IPS-20b (cell line): Measurements from ENCODE around the gene TBC1D12.
"Not testable (repeated sequence)": the region's sequence is repeated elsewhere in the genome, so short reads cannot be mapped to it uniquely, and the experiment has no call there.

Source experiments
- H3K27ac ChIP-seq: one replicate; pipeline ENCODE4 v1.5.1; 2013; ENCODE audit warnings: low read length
- H3K27me3 ChIP-seq: 2 replicates; pipeline ENCODE4 v1.6.1; 2013; ENCODE audit warnings: mild to moderate bottlenecking, low read length, inconsistent platforms; ENCODE audit not compliant: insufficient read depth
- H3K36me3 ChIP-seq: 2 replicates; pipeline ENCODE4 v1.6.1; 2013; ENCODE audit warnings: low read depth, mild to moderate bottlenecking, inconsistent platforms, low read length, moderate library complexity; ENCODE audit not compliant: insufficient read depth
- H3K4me1 ChIP-seq: 2 replicates; pipeline ENCODE4 v1.6.1; 2013; ENCODE audit warnings: mild to moderate bottlenecking, control low read depth, inconsistent platforms, low read length, moderate library complexity; ENCODE audit not compliant: insufficient read depth
- H3K4me3 ChIP-seq: 2 replicates; pipeline ENCODE4 v1.5.1; 2013; ENCODE audit warnings: mild to moderate bottlenecking, low read length, inconsistent platforms
- H3K9ac ChIP-seq: 2 replicates; pipeline ENCODE4 v1.6.1; 2013; ENCODE audit warnings: low read depth, mild to moderate bottlenecking, inconsistent platforms, low read length, moderate library complexity
- H3K9me3 ChIP-seq: 2 replicates; pipeline ENCODE4 v1.6.1; 2013; ENCODE audit warnings: mild to moderate bottlenecking, low read depth, low read length, inconsistent platforms; ENCODE audit not compliant: insufficient read depth

TBC1D12 gene

DNA sequence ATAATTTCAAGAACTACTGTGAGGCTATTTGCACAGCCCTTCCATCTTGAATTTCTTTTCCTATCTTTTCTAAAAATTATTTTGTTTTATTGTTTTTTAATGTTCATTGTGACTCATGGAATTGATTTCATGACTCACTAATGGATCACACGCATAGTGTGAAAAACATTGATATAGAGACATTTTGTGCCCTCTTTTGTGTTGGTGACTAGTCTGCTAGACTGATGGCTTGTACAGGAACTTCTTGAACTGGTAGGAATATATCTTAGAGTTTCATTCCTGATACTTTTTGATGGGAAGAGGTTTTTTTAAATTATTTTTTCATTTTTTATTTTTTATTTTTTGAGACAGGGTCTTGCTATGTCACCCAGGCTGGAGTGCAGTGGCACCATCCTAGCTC, 27.0 kb upstream of the TBC1D12 start:
- Histone ChIP-seq H3K9me3 (no peaks in the 10 kb centered on the region), H3K27ac (no peak overlapping the region), H3K4me1 (no peaks in the 10 kb centered on the region), H3K27me3 (no peaks in the 10 kb centered on the region), H3K9ac (no peak overlapping the region), H3K36me3 (no peaks in the 10 kb centered on the region), H3K4me3 (no peak overlapping the region)

DNA sequence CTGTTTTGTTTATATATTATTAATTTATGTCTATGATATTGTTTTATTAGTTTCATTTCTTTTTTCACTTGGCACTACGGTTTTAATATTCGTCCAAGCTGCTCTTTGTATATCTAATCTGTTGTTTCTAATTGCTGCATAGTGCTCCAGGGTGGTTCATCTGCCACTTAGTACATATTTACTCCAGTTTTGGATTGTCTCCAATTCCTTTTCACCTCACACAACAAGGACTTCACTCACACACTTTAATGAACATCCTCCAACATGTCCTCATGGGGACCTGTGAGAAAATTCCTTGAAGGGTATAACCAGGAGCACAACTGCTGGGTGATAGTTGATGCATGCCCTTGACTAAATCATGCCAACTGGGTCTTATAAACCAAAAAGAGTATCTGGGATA, 25.5 kb upstream of the TBC1D12 start:
- no peaks in the 10 kb centered on the region for H3K36me3 ChIP-seq
- no peaks in the 10 kb centered on the region for H3K9me3 ChIP-seq
- no peaks in the 10 kb centered on the region for H3K4me1 ChIP-seq
- H3K9ac ChIP-seq = no peak overlapping the region
- no peaks in the 10 kb centered on the region for H3K27me3 ChIP-seq
- H3K27ac ChIP-seq = no peak overlapping the region
- H3K4me3 ChIP-seq = no peak overlapping the region

DNA sequence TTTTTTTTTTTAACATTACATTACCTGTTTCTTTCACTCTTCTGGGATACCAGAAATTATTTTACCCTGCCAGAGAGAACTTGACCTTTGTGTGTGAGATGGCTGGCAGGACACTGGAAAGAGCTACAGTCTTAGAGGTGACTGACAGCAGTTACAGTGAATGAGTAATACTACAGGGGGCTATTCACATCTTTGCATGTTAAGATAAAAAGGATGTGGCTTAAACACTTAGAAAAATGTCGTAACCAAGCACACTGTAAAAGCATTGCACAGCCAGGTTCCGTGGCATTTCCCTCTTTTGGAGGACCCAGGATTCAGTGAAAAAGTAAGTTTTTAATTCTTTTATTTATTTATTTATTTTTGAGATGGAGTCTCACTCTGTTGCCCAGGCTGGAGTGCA, 18.8 kb upstream of the TBC1D12 start:
- no peaks in the 10 kb centered on the region for H3K27me3 ChIP-seq
- no peak overlapping the region for H3K9ac ChIP-seq
- H3K27ac ChIP-seq = no peak overlapping the region
- no peak overlapping the region for H3K4me3 ChIP-seq
- H3K36me3 ChIP-seq = no peaks in the 10 kb centered on the region
- no peaks in the 10 kb centered on the region for H3K9me3 ChIP-seq
- H3K4me1 ChIP-seq = no peaks in the 10 kb centered on the region

DNA sequence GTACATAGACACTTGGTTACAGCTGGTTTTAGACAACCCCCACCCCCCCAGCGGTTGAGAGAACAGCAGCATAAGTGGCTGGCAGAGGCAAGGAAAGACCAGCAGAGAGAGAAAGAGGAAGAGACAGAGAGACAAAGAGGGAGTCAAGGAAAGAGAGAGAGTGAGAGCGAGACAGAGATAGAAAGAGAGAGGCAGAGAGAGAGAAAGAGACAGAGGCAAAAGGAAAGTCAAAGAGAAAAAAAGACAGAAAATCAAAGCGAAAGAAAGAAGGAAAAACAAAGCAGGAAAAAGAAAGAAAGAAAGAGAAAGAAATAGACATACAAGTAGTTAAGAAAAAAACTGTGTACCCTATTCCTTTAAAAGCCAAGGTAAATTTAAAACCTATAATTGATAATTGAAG, 16.6 kb upstream of the TBC1D12 start:
- H3K9ac ChIP-seq, H3K4me3 ChIP-seq, H3K36me3 ChIP-seq, H3K9me3 ChIP-seq, H3K27me3 ChIP-seq, H3K4me1 ChIP-seq, H3K27ac ChIP-seq: not testable (repeated sequence)

DNA sequence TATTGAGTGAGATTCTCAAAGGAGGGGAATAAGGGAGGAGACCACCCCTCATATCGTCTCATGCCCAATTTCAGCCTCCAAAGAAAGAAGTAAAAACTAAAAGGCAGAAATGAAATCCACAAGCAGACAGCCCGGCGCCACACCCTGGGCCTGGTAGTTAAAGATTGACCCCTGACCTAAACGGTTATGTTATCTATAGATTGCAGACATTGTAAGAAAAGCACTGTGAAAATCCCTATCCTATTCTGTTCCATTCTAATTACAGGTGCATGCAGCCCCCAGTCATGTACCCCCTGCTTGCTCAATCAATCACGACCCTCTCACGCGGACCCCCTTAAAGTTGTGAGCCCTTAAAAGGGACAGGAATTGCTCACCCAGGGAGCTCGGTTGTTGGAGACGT, 10.2 kb upstream of the TBC1D12 start:
- H3K27ac ChIP-seq, H3K4me3 ChIP-seq, H3K9ac ChIP-seq, H3K27me3 ChIP-seq, H3K9me3 ChIP-seq, H3K36me3 ChIP-seq, H3K4me1 ChIP-seq: not testable (repeated sequence)

DNA sequence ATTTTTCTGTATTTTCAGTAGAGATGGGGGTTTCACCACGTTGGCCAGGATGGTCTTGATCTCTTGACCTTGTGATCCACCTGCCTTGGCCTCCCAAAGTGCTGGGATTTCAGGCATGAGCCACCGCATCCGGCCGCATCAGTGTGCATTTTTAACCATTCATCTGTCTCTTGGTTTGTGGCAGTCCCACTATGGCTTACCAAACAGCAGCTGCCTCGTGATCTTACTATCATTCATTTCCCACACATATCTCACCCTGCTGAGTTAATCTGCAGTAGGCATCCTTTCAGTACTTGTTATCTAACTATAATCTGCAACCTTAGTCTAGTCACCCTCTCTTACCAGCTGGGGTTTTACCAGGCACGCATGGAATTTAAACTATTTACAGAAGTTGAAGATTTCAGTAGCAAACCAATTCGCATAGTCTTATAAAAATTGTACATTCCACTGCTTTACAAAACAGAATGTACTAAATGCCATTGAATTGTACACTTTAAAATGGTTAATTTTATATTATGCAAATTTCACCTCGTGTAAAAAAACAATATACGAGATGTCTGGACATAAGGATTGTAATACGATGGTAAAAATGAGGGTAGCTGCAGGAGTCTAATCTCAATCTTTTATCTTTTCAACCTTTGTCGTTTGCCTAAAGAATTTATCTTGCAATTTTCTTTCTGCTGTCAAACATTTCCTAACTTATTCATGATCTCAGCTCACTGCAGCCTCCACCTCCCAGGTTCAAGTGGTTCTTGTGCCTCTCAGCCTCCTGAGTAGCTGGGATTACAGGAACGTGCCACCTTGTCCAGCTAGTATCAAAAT, 4.6 kb upstream of the TBC1D12 start:
- no peak overlapping the region for H3K27ac ChIP-seq
- H3K4me1 ChIP-seq = no peaks in the 10 kb centered on the region

DNA sequence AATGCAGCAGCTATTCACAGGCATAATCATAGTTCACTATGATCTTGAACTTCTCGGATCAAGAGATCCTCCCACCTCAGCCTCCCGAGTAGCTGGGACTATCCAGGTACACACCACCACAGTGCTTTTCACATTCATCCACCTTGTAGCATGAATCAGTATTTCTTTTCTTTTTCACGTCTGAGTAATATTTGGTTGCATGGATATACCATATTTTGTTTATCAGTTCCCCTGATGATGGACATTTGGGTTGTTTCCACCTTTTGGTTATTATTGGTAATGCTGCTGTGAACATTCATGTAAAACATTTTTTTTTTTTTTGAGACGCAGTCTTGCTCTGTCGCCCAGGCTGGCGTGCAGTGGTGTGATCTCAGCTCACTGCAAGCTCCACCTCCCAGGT, 3.6 kb upstream of the TBC1D12 start:
- H3K27ac ChIP-seq = no peak overlapping the region
- no peak overlapping the region for H3K4me3 ChIP-seq
- H3K36me3 ChIP-seq = no peaks in the 10 kb centered on the region
- no peaks in the 10 kb centered on the region for H3K9me3 ChIP-seq
- H3K4me1 ChIP-seq = no peaks in the 10 kb centered on the region
- no peak overlapping the region for H3K9ac ChIP-seq
- peaks cover 13% of the 10 kb centered on the region for H3K27me3 ChIP-seq

More for the DNA sequence above, 4.6 kb upstream of the TBC1D12 start:
- H3K9ac ChIP-seq = no peak overlapping the region
- no peak overlapping the region for H3K4me3 ChIP-seq
- H3K9me3 ChIP-seq = no peaks in the 10 kb centered on the region
- H3K27me3 ChIP-seq = peaks cover 3% of the 10 kb centered on the region; the same call in 1 of the 2 replicates
- H3K36me3 ChIP-seq = no peaks in the 10 kb centered on the region

DNA sequence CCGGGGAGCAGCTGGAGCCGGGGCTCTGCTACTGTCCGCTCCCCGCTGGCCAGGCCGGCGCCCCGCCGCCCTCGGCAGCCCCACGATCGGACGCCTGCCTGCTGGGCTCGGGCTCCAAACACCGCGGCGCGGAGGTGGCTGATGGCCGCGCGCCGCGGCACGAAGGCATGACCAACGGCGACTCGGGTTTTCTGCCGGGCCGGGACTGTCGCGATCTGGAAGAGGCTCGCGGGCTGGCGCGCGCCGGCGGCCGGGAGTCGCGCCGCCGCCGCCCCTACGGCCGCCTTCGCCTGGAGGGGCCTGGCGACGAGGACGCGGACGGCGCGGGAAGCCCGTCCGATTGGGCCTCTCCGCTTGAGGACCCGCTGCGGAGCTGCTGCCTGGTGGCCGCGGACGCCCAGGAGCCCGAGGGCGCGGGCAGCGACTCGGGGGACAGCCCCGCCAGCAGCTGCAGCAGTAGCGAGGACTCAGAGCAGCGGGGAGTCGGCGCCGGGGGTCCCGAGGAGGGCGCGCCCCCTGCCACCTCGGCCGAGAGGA, 570 bp downstream of the TBC1D12 start:
- H3K9ac ChIP-seq = no peak overlapping the region
- H3K4me1 ChIP-seq = no peaks in the 10 kb centered on the region
- no peak overlapping the region for H3K27ac ChIP-seq
- H3K36me3 ChIP-seq = no peaks in the 10 kb centered on the region
- H3K9me3 ChIP-seq = no peaks in the 10 kb centered on the region
- H3K4me3 ChIP-seq = peak overlapping the region; percentile 76
- H3K27me3 ChIP-seq = peaks cover 33% of the 10 kb centered on the region

DNA sequence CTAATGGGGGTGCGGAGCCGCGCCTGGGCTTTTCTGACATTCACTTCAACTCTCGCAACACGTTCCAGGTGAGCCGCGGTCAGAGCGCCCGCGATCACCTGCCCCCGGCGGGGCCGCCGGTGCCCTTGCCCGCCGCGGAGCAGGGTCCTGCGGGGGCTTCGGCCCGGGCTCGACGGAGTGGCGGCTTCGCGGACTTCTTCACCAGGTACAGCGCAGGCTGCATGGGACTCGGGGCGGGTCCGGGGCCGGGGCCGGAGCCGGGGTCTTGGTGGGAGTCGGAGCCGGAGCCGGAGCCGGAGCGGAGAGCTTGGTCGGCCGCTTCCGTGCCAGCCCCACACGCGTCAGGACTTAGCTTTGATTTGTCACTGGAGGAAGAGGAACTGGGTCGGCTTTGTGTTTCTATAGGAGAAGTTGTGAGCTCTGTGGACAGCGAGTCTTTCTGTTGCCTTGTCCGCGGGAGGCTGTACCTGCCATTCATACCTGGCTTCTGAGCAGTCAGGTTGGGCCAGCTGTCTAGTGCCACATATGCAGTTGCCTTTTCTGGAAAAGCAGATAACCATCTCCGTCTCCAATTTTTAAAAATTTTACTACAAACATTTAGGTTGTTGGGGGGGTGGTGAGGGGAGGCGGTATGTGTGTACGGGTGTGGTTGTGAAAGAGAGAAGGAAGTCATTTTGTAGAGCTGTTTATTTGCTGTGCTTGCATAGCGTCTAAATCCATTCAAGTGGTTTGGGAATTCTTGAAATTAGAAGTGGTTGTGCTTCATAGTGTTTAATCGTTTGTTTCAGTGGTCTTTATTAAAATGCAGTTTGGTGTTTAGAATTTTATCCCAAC, 1.3 kb downstream of the TBC1D12 start:
- H3K4me1 ChIP-seq = no peaks in the 10 kb centered on the region
- no peaks in the 10 kb centered on the region for H3K36me3 ChIP-seq
- peaks cover 33% of the 10 kb centered on the region for H3K27me3 ChIP-seq
- H3K9me3 ChIP-seq = no peaks in the 10 kb centered on the region
- peak overlapping the region; percentile 76 for H3K4me3 ChIP-seq
- no peak overlapping the region for H3K27ac ChIP-seq
- no peak overlapping the region; the same call in 1 of the 2 replicates for H3K9ac ChIP-seq

DNA sequence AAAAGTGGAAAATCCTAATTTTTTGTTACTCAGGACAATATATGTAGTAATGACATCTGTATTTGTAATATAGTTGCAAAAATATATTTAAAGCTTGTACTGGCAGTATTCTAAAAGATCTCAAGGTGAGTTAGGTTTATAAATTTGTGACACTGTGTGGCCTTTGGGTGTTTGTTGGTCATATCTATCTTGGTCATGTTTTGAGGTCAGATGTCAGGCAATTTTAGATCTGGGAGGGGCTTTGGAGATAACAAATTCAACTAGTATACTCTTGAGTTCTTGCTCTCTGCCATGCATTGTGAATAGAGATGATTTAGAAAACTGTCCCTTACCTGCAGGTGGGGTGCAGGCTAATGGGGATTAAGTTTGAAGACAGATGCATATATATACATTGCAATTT, 3.1 kb downstream of the TBC1D12 start:
- Histone ChIP-seq H3K4me1 (no peaks in the 10 kb centered on the region), H3K4me3 (no peak overlapping the region), H3K36me3 (no peaks in the 10 kb centered on the region), H3K9ac (no peak overlapping the region), H3K9me3 (no peaks in the 10 kb centered on the region), H3K27me3 (peaks cover 33% of the 10 kb centered on the region), H3K27ac (no peak overlapping the region)

DNA sequence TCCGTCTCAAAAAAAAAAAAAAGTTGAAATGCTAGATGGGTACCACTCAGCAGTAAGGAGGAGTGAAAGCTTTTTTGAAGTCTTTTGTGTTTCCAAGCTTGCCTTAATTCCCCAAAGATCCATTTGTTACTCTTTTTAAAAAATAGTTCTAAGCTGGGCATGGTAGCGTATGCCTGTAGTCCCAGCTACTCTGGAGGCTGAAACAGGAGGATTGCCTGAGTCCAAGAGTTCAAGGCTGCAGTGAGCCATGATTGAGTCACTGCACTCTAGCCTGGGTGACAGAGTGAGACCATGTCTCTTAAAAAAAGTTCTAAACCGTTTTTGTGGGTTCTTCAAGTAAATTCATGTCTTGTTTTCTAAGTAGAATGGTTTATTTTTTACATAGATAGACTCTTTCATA, 5.3 kb downstream of the TBC1D12 start:
- Histone ChIP-seq H3K4me3 (no peak overlapping the region), H3K9ac (no peak overlapping the region), H3K9me3 (no peaks in the 10 kb centered on the region), H3K36me3 (no peaks in the 10 kb centered on the region), H3K4me1 (no peaks in the 10 kb centered on the region), H3K27ac (no peak overlapping the region), H3K27me3 (peaks cover 30% of the 10 kb centered on the region)
